ENCODE measurements around the gene IP6K1.
"Not testable (repeated sequence)": the region's sequence is repeated elsewhere in the genome, so short reads cannot be mapped to it uniquely, and the experiment has no call there.

The IP6K1 gene

GRCh38 chr3:49686346-49686745, 100.0 kb downstream of the IP6K1 start:
- not testable (repeated sequence) for DNase-seq

GRCh38 chr3:49685846-49686245, 100.5 kb downstream of the IP6K1 start:
- DNase-seq, result not testable (repeated sequence)

GRCh38 chr3:49685103-49685502, 101.2 kb downstream of the IP6K1 start:
- DNase-seq, result not testable (repeated sequence)

- DNase-seq, result not testable (repeated sequence)
These were observed 101.9 kb downstream of the IP6K1 start for GRCh38 chr3:49684453-49684852.

- DNase-seq, result no peak
These were observed 103.2 kb downstream of the IP6K1 start for GRCh38 chr3:49683162-49683561.

- no peak for DNase-seq
These were observed 104.8 kb downstream of the IP6K1 start for GRCh38 chr3:49681543-49681942.

GRCh38 chr3:49681232-49681522, 105.2 kb downstream of the IP6K1 start:
- no peak for DNase-seq

GRCh38 chr3:49680493-49681231, 105.7 kb downstream of the IP6K1 start:
- DNase-seq, result no peak

GRCh38 chr3:49675912-49676311, 110.4 kb downstream of the IP6K1 start:
- no peak for DNase-seq

- DNase-seq, result no peak
These were observed 111.8 kb downstream of the IP6K1 start for GRCh38 chr3:49674497-49674983.
